OCI-LY3 (cell line): ENCODE data around the gene GYPB.
"Not testable (repeated sequence)": the region's sequence is repeated elsewhere in the genome, so short reads cannot be mapped to it uniquely, and the experiment has no call there.

ENCODE experiments used
- CTCF ChIP-seq: fragments of 200-600, 300-600 bp; sonication (generic); IDR thresholded peaks from 2 replicates; pipeline ENCODE4 v1.5.1; 2014; ENCODE audit warnings: antibody characterized with exemption, low read length, low read depth
- EZH2phosphoT487 ChIP-seq: fragments of 200-600 bp; shearing (Covaris generic); IDR thresholded peaks from 2 replicates; pipeline ENCODE4 v1.6.1; 2018; ENCODE audit warnings: antibody characterized with exemption, mixed run types, low read depth

- TF ChIP-seq CTCF, EZH2phosphoT487: not testable (repeated sequence)
These were observed 32.3 kb upstream of the GYPB start for GRCh38 chr4:144051494-144051893.
